ENCODE measurements around the gene TNFRSF13B. TPM values are rescaled to one million over a fixed set of nuclear protein-coding genes. Genes with fewer than 3 reads are reported as not detected.

Gene TNFRSF13B
- polyA plus RNA-seq, 1 of the 3 experiments (the other 2 are of a cell fraction): not detected

DNA sequence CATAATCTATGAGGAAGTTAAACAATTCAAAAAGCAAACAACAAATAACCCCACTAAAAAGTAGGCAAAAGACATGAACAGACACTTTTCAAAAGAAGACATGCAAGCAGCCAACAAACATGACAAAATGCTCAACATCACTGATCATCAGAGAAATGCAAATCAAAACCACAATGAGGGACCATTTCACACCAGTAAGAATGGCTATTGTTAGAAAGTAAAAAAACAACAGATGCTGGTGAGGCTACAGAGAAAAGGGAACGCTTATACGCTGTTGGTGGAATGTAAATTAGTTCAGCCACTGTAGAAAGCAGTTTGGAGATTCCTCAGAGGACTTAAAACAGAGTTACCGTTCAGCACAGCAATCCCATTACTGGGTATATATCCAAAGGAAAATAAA, 24.4 kb downstream of the TNFRSF13B start (continued):
- TF ChIP-seq RXRA (IDR thresholded peaks at IDR 0.05; ENCODE audit: borderline replicate concordance, low read depth) (no peak), SIN3A (IDR thresholded peaks at IDR 0.05; ENCODE audit: borderline replicate concordance, low read depth, low read length) (no peak), SMC3 (IDR thresholded peaks at IDR 0.05; ENCODE audit: low read depth, low read length) (no peak), YY1 (IDR thresholded peaks at IDR 0.05; ENCODE audit: low read depth) (no peak), RFX5 (IDR thresholded peaks at IDR 0.05; ENCODE audit: low read length) (no peak), EP300 (IDR thresholded peaks at IDR 0.05; ENCODE audit: borderline replicate concordance in 1 of 2, low read depth in 1 of 2, low read length in 1 of 2) (no peak), MEF2A (IDR thresholded peaks at IDR 0.05; ENCODE audit: borderline replicate concordance, low read depth) (no peak), FOXJ3 (CRISPR knock-in tag; IDR thresholded peaks at IDR 0.05) (no peak)
- TF ChIP-seq, protein P1, sequence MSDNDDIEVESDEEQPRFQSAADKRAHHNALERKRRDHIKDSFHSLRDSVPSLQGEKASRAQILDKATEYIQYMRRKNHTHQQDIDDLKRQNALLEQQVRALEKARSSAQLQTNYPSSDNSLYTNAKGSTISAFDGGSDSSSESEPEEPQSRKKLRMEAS (IDR thresholded peaks at IDR 0.05; ENCODE audit: low read depth): no peak
- TF ChIP-seq, protein P2, sequence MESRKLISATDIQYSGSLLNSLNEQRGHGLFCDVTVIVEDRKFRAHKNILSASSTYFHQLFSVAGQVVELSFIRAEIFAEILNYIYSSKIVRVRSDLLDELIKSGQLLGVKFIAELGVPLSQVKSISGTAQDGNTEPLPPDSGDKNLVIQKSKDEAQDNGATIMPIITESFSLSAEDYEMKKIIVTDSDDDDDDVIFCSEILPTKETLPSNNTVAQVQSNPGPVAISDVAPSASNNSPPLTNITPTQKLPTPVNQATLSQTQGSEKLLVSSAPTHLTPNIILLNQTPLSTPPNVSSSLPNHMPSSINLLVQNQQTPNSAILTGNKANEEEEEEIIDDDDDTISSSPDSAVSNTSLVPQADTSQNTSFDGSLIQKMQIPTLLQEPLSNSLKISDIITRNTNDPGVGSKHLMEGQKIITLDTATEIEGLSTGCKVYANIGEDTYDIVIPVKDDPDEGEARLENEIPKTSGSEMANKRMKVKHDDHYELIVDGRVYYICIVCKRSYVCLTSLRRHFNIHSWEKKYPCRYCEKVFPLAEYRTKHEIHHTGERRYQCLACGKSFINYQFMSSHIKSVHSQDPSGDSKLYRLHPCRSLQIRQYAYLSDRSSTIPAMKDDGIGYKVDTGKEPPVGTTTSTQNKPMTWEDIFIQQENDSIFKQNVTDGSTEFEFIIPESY (IDR thresholded peaks at IDR 0.05; ENCODE audit: borderline replicate concordance, low read depth): no peak

DNA sequence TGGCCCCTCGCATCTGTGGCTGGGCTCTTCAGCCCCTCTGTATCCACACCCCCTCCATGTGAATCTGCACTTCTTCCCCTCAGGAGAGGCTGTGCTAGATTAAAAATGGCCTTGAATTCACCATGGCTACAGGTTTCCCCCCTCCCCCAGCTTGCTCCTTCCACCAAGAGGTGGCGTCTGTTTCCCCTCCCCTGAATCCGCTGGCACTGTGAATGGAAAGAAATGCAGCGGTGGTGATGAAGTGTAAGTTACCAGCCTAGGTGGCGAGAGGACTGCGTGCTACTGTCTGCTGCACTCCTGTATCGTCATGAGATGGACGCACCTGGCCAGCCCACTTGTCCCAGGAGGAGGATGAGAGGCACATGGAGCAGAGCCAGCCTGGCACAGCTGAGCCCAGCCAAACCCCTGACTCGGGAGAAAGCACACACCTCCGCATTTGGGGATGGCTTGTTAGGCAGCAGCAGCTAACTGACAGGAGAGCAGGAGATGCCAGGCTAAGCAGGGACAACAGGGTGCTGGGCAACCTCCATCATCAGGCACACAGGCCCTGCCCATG, 26.2 kb downstream of the TNFRSF13B start:
- H3F3A ChIP-seq (replicated peaks; ENCODE audit: insufficient read depth): no peaks in the 10 kb centered on the region
- CTCF ChIA-PET: no interaction called here
- H3K9ac ChIP-seq: no peak overlapping the region
- 55% methylated on average over 9 of the region's 10 CpGs for WGBS (ENCODE audit: low lambda C conversion rate)
- H3K79me2 ChIP-seq (ENCODE audit: insufficient read depth): no peaks in the 10 kb centered on the region
- H3K36me3 ChIP-seq (replicated peaks in 1 of 2; ENCODE audit: control insufficient read depth in 1 of 2, insufficient read depth in 2 of 2, low read length in 1 of 2): no peaks in the 10 kb centered on the region
- H3K4me3 ChIP-seq (ENCODE audit: low read depth in 2 of 2, low read length in 1 of 2): no peak overlapping the region
- no peaks in the 10 kb centered on the region for H3K9me3 ChIP-seq
- POLR2A ChIA-PET: no interaction called here
- no peaks in the 10 kb centered on the region for H3K9me2 ChIP-seq
- no peaks in the 10 kb centered on the region for H4K20me1 ChIP-seq (ENCODE audit: insufficient read depth)
- H3K27me3 ChIP-seq (ENCODE audit: insufficient read depth): no peaks in the 10 kb centered on the region; the same call in none of the 2 replicates
- peak; percentile 35 for DNase-seq
- no peaks in the 10 kb centered on the region; a peak in 1 of 4 replicates for H3K4me1 ChIP-seq (ENCODE audit: control insufficient read depth in 1 of 2, insufficient read depth in 2 of 2, low read depth in 1 of 2, low read length in 1 of 2)
- H3K4me2 ChIP-seq: no peak overlapping the region
- no peak overlapping the region for H2AFZ ChIP-seq (ENCODE audit: low read depth)
- no peak for TF ChIP-seq CHD2 (IDR thresholded peaks at IDR 0.05; ENCODE audit: low read length, partially characterized antibody)
- TF ChIP-seq RAD21 (IDR thresholded peaks at IDR 0.05; ENCODE audit: low read length): no peak
- no peak for TF ChIP-seq SIN3A (IDR thresholded peaks at IDR 0.05; ENCODE audit: borderline replicate concordance, low read depth, low read length)
- no peak for TF ChIP-seq GABPA (IDR thresholded peaks at IDR 0.05; ENCODE audit: low read depth)
- TF ChIP-seq RFX5 (IDR thresholded peaks at IDR 0.05; ENCODE audit: low read length): no peak
- no peak for TF ChIP-seq JUND (IDR thresholded peaks at IDR 0.05)
- TF ChIP-seq EZH2phosphoT487 (IDR thresholded peaks at IDR 0.05; ENCODE audit: borderline replicate concordance, low read depth): no peak
- TF ChIP-seq FOSL2 (IDR thresholded peaks at IDR 0.05; ENCODE audit: borderline replicate concordance, low read depth): no peak
- no peak for TF ChIP-seq SMC3 (IDR thresholded peaks at IDR 0.05; ENCODE audit: low read depth, low read length)
- TF ChIP-seq, protein P2 (IDR thresholded peaks at IDR 0.05; ENCODE audit: borderline replicate concordance, low read depth): no peak
- TF ChIP-seq NFIC (IDR thresholded peaks at IDR 0.05; ENCODE audit: borderline replicate concordance): no peak
- TF ChIP-seq, protein P3, sequence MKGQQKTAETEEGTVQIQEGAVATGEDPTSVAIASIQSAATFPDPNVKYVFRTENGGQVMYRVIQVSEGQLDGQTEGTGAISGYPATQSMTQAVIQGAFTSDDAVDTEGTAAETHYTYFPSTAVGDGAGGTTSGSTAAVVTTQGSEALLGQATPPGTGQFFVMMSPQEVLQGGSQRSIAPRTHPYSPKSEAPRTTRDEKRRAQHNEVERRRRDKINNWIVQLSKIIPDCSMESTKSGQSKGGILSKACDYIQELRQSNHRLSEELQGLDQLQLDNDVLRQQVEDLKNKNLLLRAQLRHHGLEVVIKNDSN (IDR thresholded peaks at IDR 0.05; ENCODE audit: borderline replicate concordance, low read depth): no peak
- TF ChIP-seq TCF12 (IDR thresholded peaks at IDR 0.05): no peak
- H3K27ac ChIP-seq (ENCODE audit: low read depth in 2 of 2, low read length in 1 of 2): no peak overlapping the region
